Stimulated activated naive CD4-positive, alpha-beta T cell (primary cell): ENCODE data around the gene LRRC37B.
"Not testable (repeated sequence)": the region's sequence is repeated elsewhere in the genome, so short reads cannot be mapped to it uniquely, and the experiment has no call there.

Source experiments
- DNase-seq, 6 experiments: peaks; one replicate each; lab custom pipeline; 2025; lab: John Stamatoyannopoulos, UW

The LRRC37B gene

GRCh38 chr17:32041306-32041875, 34.2 kb downstream of the LRRC37B start:
- DNase-seq: not testable (repeated sequence)

GRCh38 chr17:32042266-32042665, 35.1 kb downstream of the LRRC37B start:
- DNase-seq: not testable (repeated sequence)

GRCh38 chr17:32045611-32046010, 38.4 kb downstream of the LRRC37B start:
- not testable (repeated sequence) for DNase-seq

DNA sequence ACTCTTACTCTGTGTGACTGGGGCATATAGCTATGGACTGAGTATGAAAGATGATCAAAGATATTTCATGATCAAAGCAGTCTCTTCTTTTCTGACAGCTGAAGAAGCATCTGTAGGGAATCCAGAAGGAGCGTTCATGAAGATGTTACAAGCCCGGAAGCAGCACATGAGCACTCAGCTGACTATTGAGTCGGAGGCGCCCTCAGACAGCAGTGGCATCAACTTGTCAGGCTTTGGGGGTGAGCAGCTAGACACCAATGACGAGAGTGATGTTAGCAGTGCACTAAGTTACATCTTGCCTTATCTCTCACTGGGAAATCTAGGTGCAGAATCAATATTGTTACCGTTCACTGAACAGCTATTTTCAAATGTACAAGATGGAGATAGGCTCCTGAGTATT, 40.5 kb downstream of the LRRC37B start:
- DNase-seq: not testable (repeated sequence)

- DNase-seq: not testable (repeated sequence)
These were observed 47.8 kb downstream of the LRRC37B start for GRCh38 chr17:32054985-32055384.

GRCh38 chr17:32055425-32055824, 48.2 kb downstream of the LRRC37B start:
- not testable (repeated sequence) for DNase-seq

- not testable (repeated sequence) for DNase-seq
These were observed 49.3 kb downstream of the LRRC37B start for GRCh38 chr17:32056500-32056899.

DNA sequence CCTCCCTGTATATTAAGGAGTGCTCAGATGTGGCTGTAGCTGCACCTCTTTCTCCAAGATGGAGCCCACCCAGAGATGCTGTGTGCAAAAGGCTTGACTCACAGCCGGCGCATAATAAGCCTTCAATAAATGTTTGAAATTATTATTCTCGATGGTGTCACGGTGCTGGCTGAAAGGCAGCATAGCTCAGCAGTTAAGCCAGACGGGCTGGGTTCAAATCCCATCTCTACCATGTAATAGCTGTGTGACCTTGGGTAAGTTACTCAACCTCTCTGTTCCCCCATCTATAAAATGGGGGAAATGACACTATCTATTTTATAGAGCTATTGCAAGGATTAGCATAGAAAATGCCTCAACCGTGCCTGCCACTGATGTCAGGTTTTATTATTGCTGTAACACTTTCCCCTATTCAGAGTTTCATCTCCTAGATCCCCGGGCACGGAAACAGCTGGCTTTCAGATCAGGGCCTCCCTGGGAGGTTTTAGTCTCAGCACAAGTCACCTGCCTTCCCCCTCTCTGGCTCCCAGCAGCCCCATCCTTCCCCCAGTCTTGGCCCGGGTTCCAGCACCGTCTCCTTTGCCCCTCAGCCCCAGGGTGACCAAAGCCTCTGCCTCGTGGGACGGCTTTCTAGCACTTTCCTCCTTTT, 50.4 kb downstream of the LRRC37B start:
- not testable (repeated sequence) for DNase-seq

DNA sequence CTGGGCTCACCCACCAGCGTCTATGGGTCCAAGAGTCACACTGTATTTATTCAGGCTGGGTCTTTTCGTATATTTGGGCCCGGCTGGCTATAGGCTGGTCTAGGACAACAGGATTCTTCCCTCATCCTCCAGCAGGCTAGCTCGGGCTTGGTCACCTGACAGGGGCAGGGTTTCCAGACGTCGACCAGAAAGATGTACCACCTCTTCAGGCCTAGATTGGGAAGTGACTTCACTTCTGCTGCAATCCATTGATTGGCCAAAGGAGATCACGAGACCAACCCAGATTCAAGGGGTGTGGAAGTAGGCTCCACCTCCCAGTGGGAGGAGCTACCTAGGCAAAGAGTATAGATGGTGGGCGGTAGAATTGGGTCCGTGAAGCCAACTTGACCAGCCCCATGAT, 53.5 kb downstream of the LRRC37B start:
- not testable (repeated sequence) for DNase-seq

DNA sequence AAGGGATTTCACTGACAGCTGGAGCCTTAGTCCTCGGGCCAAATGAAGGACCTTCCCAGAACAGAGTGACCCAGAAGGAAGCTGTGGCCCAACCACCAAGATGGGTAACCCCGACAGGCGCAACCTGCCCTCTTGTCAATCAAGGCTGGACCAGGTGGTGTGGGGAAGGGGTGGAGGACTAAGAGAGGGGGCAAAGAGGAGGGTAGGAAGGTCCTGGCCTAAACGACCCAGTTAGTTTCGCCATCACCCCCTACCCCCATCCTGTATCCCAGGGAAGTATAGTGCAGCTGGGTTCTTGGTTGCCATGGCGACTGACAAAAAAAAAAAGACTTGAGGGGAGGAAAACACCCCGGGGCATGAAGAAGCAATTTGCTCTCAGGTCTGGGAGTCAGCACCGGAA, 54.7 kb downstream of the LRRC37B start:
- DNase-seq: peak in 2 of 6 experiments; percentile 5 to 9

DNA sequence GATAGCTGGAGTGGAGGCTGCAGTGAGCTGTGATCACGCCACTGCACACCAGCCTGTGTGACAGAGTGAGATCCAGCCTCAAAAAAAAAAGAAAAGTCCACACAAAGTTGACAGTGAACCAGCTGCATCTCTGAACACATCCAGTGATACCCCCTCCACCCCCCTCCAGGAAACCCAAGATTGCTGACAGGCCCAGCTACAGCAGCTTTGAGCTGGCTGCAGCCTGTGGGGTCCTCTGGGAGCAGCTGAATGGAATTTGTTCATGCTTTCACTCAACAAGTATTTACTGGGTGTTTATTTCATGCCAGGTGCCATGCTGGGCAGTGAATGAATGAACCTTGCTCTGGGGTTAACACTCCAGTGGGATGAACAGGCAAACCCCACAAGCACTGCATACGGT, 56.9 kb downstream of the LRRC37B start:
- DNase-seq: not testable (repeated sequence)

GRCh38 chr17:32066123-32066680, 59.0 kb downstream of the LRRC37B start:
- not testable (repeated sequence) for DNase-seq

DNA sequence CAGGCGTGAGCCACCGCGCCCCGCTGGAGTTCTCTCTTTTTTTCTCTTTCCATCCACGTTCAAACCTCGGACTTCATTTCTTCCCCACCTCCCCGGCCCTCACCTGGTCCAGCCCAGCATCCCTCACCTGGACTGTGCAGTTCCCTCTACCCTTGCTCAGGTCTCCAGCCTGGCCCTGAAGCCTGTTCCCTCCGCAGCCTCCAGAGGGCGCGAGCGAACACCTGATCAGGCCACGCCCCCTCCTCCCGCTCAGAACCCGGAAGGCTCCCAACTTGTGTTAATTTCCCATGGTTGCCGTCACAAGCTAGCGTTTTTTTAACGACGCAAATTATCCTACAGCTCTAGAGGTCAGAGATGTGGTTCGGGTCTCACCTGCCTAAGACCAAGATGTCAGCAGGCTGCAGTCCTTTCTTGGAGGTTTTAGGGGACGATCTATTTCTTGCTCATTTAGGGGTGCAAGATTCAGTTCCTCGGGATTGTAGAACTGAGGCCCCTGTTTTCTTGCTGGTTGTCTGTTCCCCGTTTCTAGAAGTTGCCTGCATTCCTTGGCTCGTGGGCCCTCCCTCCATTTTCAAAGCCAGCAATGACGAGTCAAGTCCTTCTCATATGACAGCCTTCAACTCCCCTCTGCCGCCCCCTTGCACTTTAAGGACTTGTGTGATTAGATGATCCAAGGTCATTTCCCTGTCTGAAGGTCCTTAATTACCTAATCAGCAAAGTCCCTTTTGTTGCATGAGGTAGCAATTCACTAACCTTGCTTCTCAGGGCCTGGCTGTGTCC, 59.9 kb downstream of the LRRC37B start:
- not testable (repeated sequence) for DNase-seq

- DNase-seq: not testable (repeated sequence)
These were observed 61.9 kb downstream of the LRRC37B start for GRCh38 chr17:32069067-32069466.

DNA sequence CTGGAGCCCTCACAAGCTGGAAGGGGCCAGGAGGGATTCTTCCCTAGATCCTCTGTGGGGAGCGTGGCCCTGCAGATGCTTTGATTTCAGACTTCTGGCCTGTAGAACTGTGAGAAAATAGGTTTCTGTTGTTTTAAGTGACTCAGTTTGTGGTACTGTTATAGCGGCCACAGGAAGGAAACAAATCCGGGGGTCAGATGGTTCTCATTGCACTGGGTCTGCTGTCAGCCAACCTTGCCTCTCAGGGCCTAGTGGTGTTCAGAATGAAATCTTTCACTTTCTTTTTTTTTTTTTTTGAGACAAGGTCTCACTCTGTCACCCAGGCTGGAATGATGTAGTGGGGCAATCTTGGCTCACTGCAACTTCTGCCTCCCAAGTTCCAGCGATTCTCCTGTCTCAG, 64.8 kb downstream of the LRRC37B start:
- not testable (repeated sequence) for DNase-seq

DNA sequence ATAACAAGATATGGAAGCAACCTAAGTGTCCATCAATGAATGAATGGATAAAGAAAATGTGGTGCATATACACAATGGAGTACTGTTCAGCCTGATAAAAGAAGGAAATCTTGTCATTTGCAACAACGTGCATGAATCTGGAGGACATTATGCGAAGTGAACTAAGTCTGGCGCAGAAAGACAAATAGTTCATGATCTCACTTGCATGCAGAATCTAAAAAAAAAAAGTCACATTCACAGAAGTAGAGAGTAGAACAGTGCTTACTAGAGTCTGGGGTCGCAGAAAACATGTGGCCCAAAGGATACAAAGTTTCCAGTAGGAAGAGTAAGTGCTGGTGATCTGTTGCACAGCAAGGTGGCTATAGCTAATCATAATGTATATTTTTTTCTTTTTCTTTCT, 65.9 kb downstream of the LRRC37B start:
- not testable (repeated sequence) for DNase-seq

DNA sequence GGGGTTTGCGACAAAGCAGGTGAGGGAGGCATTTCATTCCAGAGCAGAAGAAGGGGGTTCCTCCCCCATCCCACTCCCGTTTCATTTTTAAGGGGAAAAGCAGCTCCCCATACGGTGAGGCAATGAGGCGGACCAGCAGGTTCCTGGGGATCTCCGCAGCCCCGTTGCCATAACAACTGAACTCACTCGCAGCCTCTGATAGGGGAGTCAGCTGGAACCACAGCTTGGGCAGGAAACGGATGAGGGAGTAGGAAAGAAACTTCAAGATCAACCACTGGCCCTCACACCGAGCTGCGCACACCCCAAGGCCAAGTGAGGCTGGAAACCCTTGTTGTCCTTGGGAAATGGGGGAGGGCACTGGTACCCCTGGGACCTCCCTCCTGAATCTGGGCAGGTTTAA, 72.6 kb downstream of the LRRC37B start:
- DNase-seq: peak; percentile 46 to 75 (median 64)

DNA sequence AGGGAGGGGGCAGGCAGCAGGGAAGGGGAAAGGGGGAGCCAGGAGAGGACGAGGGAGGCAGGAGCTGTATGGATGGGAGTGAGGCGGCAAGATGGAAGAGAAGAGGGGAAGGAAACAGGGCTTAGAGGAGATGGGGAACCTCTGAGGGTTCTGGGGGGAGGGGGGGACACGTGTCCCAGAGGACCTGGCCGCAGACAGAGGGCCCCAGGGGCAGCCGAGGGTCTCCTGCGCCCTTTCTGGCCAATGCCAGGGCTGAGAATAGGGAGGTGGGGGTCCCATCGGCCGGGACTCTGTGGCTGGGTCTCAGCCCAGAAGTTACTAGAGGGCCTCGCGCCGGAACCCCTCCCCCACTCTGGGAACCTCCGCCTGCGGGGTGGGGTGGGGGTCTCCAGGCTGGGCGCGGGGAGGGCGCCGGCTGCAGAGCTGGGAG, 76.4 kb downstream of the LRRC37B start:
- DNase-seq: not testable (repeated sequence)

DNA sequence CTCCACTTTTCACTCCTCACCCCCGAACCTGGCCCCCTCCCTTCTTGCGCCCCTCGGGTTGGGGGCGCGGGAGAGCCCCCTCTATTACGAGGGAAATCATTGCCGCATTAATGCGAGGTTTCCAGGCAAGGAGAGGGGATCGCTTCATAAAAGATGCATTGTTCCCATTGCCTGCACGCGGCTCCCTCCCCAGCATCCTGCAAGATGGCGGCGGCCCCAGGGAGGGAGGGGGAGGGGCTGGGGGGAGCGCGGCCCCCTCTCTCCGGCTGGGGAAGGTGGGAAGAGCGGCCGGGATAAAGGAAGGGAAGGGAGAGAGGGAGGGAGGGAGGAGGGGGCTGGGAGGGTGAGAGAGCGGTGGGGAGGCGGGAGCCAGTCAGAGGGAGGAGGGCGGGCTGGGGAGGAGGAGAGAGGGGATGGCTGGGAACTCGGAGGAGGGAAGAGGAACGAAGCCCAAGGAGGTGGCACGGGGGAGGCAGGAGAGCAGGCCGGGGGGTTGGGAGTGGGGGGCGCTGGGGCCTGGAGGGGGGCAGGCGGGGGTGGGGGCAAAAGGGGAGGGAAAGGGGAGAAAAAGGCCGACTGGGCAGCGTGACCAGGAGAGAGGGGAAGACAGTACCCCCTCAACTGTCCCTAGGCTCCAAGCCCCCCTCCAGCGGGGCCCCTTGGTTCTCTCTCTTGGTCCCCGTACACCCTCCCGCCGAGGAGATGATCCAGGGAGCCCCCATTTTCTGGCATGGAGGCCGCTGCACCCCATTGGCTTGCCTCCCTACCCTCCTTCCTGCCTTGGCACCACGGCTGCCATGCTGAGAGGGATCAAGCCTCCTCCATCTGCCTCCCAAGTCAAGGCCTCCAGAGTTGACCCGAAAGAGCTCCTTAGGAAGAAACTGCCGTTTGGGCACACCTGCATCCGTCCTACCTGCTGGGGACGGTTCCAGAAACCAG, 77.1 kb downstream of the LRRC37B start:
- peak in 2 of 6 experiments; percentile 20 to 36 for DNase-seq

GRCh38 chr17:32084942-32085829, 78.0 kb downstream of the LRRC37B start:
- DNase-seq: not testable (repeated sequence)
